HG03469 (cell line): ENCODE results near the gene UBE2G2.
"Not testable (repeated sequence)": the region's sequence is repeated elsewhere in the genome, so short reads cannot be mapped to it uniquely, and the experiment has no call there.

Experiments
- ATAC-seq: cut with Tn5 transposase; IDR thresholded peaks from one replicate; pipeline ENCODE4 v1.9.1; 2021; ENCODE audit warnings: mild to moderate bottlenecking, moderate library complexity, moderate number of reproducible peaks; ENCODE audit not compliant: unreplicated experiment

Gene UBE2G2

GRCh38 chr21:44836666-44837471 is 35.2 kb upstream of the UBE2G2 start:
- no peak for ATAC-seq

- ATAC-seq, result no peak
These were observed 34.7 kb upstream of the UBE2G2 start for GRCh38 chr21:44836349-44836665.

- ATAC-seq, result no peak
These were observed 34.0 kb upstream of the UBE2G2 start for GRCh38 chr21:44835647-44835973.

- ATAC-seq, result no peak
These were observed 33.5 kb upstream of the UBE2G2 start for GRCh38 chr21:44834951-44835646.

GRCh38 chr21:44834231-44834950 is 32.8 kb upstream of the UBE2G2 start:
- no peak for ATAC-seq

- no peak for ATAC-seq
These were observed 32.0 kb upstream of the UBE2G2 start for GRCh38 chr21:44833663-44834062.

- not testable (repeated sequence) for ATAC-seq
These were observed 31.1 kb upstream of the UBE2G2 start for GRCh38 chr21:44832516-44833255.

GRCh38 chr21:44831227-44831860 is 29.7 kb upstream of the UBE2G2 start:
- no peak for ATAC-seq

GRCh38 chr21:44829507-44830092 is 28.0 kb upstream of the UBE2G2 start:
- ATAC-seq, result no peak

- ATAC-seq, result no peak
These were observed 26.9 kb upstream of the UBE2G2 start for GRCh38 chr21:44828362-44829056.

- ATAC-seq, result no peak
These were observed 21.6 kb upstream of the UBE2G2 start for GRCh38 chr21:44823179-44823660.

GRCh38 chr21:44822484-44823178 is 21.0 kb upstream of the UBE2G2 start:
- ATAC-seq, result no peak

- ATAC-seq, result no peak
These were observed 19.2 kb upstream of the UBE2G2 start for GRCh38 chr21:44820851-44821250.

GRCh38 chr21:44819283-44820243 is 17.9 kb upstream of the UBE2G2 start:
- ATAC-seq, result no peak

- ATAC-seq, result no peak
These were observed 17.0 kb upstream of the UBE2G2 start for GRCh38 chr21:44818640-44819011.

- peak; percentile 32 for ATAC-seq
These were observed 16.5 kb upstream of the UBE2G2 start, which contains the start of gene SUMO3 for GRCh38 chr21:44817914-44818639. Gene SUMO3 (minus strand): TSS chr21:44818062. CDS start chr21:44817968, 94 bp downstream.

- ATAC-seq, result peak; percentile 75
These were observed 15.9 kb upstream of the UBE2G2 start for GRCh38 chr21:44817506-44817880.
